HG03175 (cell line): Measurements from ENCODE around the gene ATL1.
"Not testable (repeated sequence)": the region's sequence is repeated elsewhere in the genome, so short reads cannot be mapped to it uniquely, and the experiment has no call there.

Experiments
- ATAC-seq: cut with Tn5 transposase; IDR thresholded peaks from one replicate; pipeline ENCODE4 v1.9.1; 2021; ENCODE audit warnings: mild to moderate bottlenecking, moderate library complexity; ENCODE audit not compliant: unreplicated experiment

Gene ATL1

GRCh38 chr14:50647753-50648152, 87.8 kb downstream of the ATL1 start:
- no peak for ATAC-seq

DNA sequence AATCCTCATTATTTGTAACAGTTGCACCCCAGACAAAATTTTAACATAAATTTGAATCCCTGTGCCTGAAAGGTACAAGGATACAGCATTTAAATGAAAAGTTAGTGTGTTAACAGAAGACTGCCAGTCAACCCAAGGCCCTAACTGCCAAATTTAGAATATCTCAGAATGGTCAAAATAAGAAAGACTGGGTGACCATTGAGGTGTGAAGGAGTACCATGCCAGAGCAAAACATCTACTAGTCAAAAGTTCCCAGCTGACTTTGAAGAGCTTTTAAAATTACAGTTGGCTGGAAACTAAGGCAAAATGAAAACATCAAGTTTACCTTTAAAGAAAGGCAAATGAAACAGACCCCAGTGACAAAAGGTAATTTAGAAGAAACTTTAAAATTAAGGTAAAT, 89.7 kb downstream of the ATL1 start:
- ATAC-seq = no peak

- ATAC-seq = no peak
These were observed 96.8 kb downstream of the ATL1 start for GRCh38 chr14:50656776-50657175.

DNA sequence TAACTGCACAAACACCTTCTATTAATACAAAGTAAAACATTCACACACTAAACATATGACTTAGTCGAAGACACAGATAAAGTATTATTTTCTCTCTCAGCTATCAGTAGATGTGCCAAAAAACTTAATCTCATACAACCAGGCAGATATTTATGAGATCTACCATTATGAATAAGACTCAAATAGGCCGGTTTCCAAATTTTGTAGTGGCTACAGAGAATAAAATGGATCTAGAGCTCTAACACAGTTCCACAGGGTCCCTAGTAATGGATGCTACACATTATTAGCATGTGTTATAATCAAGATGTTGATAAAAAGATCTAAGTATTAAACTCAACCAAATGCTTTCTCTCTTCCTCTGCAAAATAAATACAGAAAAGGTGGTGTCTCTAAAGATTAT, 97.8 kb downstream of the ATL1 start:
- ATAC-seq = no peak

GRCh38 chr14:50658203-50658602, 98.3 kb downstream of the ATL1 start:
- ATAC-seq = no peak

DNA sequence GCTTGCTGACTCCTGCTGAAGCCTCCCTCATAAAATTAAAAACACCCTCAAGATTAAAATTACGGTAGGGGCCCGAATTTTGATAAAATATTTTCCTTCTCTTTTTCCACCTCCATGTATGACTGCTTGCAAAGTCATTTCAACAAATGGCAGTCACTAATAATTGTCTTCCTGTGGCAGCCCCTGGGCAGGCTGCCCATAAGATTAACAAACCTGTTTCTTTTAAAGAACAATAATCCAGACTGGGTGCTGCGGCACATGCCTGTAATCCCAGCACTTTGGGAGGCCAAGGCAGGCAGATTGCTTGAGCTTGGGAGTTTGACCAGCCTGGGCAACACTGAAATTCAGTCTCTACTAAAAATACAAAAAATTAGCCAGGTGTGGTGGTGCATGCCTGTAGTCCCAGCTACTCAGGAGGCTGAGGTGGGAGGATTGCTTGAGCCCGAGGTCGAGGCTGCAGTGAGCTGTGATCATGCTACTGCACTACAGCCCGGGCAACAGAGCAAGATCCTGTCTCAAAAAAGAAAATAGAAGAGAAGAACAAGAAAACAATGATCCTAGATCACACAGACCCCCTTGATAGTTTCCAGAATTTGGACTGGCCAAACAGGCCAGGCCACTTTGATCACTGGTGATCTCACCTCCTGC, 99.5 kb downstream of the ATL1 start:
- no peak for ATAC-seq

- not testable (repeated sequence) for ATAC-seq
These were observed 104.6 kb downstream of the ATL1 start for GRCh38 chr14:50664579-50664978.

GRCh38 chr14:50665300-50665699, 105.4 kb downstream of the ATL1 start:
- not testable (repeated sequence) for ATAC-seq

DNA sequence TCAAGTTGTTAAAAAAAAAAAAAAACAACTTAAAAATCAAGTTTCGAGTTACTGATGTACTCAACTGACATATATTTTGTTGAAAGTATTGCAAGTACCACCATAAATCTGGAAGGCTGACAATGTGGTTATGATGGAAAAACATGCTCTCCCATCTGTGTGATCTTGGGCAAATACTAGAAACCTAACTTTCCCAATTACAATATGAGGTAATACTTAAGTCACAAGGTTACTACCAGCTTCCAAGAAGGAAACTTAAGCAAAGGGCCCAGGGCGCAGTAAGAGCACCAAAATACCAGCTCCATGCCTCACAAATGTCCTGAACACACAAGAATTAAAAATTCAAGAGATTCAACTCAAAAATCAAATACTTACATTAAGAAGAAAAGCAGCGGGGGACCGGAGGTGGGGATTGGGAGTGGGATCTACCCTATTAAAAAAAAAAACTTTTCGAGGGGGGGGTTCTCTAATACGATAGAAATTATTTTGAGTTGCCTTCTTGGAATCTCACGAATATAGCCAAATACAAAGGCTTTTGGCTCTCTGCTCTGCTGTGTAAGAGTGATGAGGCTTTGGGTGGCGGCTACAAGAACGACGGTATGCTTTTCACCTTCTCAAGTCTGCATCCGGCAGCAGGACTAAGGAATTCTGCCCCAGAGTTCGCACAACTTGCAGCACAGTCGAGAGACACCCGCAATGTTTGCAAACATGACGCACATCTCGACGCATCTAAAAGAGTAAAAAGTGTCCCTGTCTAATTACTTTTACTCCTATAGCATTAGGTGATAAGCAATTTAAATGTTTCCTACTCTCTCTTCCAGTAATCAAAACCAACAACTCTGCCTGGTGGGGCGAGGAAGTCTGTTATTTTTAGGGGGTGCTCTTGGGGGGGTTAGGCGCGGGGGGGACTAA, 107.1 kb downstream of the ATL1 start:
- ATAC-seq = peak; percentile 2

DNA sequence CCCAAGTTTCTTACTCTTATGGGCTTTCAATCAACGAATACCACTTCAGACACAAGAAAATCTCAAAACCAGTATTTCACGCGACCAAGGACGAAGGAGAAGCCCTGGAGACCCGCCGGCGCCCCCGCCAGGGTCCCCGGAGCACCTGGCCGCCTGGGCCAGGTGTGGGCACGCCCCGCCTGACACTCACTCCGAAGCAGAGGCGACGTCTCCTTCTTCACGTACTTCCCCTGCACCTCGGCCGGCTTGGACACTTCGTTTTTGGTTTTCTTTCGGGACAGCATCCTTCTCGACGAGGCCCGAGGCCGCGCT, 107.7 kb downstream of the ATL1 start:
- ATAC-seq = peak; percentile 49

DNA sequence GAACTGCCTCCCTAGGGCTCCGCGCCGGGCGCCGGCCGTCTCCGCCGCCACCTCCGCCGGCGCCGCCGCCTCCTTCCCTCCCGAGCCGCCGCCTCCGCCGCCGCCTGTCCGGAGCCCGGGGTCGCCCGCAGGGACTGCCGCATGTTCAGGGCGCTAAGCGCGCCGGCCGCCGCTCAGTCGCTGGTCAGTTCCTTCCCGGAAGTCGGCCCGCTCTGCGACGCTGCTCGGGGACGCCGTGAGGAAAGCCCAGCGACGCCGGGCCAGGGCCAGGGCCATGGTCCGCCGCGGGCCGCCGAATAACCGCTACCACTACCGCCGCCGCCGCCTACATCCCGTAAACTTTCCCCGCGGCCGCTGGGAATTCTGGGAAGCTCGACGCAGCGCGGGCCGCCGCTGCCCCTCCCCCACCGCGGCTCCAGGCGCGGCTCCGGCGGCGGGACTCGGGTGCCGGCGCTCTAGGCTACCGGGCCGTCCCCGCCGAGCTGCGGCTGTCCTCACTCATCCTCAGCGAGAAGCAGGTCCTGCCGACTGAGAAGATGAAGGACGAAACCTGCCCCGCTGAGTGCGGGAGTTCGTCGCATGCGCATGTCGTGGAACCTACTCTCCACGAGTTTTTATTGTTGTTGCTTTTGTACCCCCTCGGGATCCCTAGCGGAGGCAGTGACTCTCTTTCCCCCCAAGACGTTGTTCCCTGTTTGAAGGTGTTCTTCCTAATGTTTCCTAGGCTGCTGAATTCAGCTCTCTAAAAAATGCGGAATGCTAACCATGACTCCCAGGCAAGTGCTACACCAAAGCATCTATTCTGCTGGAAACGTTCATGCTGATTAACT, 108.3 kb downstream of the ATL1 start, which contains the start of gene SAV1:
Gene SAV1, minus strand, starts transcription at position 311 of the 830 bp plus-strand sequence. CDS start 339 bp downstream, outside the sequence.
- ATAC-seq = peak; percentile 69

- ATAC-seq = no peak
These were observed 108.8 kb downstream of the ATL1 start for GRCh38 chr14:50668826-50669143.

DNA sequence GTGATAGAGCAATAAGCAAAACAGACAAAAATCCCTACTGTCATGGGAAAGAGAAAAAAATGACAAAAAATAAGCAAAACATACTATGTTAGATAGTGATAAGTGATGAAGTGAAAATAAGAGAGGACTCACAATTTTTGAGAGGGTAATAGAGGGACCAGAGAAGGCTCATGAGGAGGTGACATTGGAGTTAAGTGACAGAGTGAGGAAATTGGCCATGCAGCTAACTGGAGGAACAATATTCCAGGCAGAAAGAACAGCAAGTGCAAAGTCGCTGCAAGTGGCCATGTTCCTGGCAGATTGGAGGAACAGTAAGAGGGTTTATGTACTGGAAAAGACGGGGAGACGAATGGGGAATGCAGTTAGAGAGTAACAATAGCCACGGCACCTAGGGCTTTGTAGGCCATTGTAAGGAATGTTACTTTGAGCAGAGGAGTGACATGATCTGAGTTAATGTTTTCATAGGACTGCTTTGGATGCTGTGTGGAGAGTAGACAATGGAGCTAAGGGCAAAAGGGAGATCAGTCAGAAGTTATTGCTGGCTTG, 109.6 kb downstream of the ATL1 start:
- no peak for ATAC-seq

DNA sequence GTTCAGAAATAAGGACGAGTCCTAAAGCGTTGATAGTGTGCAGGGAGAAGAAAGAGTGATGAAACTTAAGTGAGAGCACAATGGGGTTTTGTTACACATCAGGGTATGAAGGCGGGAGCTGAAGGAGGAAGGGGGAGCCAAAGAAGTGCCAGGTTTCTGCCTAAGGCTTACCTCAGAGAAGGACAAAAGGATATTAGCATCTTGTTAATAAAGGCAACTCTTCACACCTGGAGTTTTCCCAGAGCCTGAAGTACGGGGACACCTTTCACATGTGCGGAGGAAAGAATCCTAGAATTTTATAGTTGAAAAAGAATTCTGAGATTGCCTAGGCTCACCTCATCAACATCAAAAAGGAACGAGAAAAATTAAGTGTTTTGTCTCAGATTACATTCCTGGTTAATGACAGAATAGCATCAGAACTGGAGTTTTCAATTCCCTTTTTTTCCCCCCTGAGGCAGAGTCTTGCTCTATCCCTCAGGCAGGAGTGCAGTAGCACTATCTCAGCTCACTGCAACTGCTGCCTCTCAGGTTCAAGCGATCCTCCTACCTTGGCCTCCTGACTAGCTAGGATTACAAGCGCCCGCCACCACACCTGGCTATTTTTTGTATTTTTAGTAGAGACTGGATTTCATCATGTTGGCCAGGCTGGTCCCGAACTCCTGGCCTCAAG, 110.4 kb downstream of the ATL1 start:
- ATAC-seq = no peak

DNA sequence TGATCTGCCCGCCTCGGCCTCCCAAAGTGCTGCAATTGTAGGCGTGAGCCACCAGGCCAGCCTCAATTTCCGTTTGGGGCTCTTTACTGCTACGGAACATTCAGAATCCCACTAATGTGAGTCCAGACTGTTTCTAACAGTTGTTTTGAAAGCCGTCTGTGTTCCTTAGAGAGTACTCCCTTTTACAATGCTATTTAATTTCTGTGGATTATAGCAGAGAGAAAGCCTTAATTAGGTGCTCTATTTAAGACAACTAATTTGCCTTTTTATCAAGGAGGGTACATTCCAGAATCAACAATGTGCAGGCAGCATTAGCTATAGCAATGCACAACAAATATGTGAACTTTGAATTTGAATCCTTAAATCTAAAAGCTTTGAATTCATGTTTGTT, 110.9 kb downstream of the ATL1 start:
- no peak for ATAC-seq

DNA sequence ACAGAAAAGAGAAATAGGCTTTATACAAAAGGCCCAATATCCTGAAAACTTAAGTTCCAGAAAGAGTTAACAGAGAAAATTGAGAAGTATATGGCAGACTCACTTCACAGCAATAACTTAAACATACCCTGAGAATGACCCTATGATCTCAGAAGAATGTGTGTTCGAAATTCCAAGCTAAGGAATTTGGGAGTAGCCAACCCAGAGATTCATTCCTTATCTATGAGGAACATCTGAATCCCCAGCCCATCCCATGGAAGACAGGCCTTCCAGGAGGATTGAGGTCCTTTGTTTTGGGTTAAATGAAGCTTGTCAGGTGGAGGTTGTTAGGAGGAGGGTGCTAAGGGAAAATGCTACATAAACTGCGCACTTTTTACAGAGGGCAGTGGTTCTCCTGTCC, 115.7 kb downstream of the ATL1 start:
- ATAC-seq = no peak

DNA sequence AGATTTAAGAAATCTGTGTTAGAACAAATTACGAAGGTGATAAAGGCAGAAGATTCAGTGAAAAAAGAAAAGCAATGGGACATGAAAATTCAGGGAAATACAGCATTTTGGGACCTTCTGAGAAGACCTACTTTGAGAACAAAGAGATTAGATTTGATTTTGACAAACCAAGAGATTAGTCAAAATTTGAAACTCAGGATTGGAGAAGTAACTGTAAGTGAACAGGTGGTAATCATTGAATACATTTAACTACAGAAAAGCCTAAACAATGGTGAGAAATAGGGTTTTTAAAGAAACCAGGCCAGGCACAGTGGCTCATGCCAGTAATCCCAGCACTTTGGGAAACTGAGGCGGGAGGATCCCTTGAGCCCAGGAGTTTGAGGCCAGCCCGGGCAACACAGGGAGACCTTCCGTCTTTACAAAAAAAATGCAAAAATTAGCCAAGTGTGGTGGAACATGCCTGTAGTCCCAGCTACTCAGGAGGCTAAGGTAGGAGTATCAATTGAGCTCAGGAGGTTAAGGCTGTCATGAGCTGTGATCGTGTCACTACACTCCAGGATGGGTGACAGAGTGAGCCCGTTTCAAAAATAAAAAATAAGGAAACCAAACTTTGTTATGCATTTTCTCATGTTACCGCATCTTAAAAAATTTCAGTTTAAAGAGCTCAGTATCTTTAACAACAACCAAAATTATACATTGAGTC, 117.0 kb downstream of the ATL1 start:
- no peak for ATAC-seq

DNA sequence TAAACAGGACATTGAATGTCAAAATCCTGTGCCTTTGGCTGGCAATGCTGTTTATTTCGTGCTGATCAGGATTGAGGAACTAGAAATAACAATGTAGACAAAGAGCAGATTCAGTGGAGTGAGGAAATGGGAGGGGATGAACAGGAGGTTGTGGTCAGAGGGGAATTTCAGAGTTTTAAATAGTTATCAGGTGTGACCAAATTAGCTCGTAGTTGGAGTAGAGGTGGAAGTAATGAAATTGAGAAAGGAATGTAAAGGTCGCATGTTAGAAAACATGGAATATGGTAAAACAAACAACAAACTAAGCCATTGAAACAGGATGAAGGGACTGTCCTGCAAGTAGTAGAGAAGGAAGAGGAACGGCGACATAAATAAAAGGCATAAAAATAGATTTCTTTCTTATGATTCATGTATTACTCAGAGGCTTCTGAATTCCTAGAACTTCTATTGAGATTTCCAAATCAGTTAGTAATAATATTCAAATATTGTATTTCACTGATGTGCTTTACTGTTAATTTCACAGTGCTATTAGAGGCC, 117.7 kb downstream of the ATL1 start:
- peak; percentile 62 for ATAC-seq

DNA sequence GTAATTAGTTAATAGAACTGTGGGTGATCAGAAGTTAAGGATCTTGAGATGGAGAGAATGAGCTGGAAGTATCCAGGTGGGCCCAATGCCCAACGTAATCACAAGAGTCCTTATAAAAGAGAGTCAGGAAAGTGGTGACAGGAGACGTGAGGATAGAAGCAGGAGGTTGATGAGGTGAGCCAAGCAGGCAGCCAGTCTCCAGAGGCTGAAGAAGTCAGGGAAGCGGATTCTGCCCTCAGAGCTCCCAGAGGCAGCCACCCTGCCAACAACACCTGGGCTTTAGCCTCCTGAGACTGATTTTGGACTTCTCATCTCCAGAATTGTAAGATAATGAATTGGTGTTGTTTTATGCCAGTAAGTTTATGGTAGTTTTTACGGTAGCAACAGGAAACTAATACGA, 118.2 kb downstream of the ATL1 start:
- no peak for ATAC-seq

GRCh38 chr14:50679674-50680073, 119.7 kb downstream of the ATL1 start:
- ATAC-seq = no peak
